SU-DHL-6 (cell line): ENCODE data around the gene ECHS1.

Source experiments
- H2AFZ ChIP-seq: fragments of 200-600 bp; sonication (generic); 2 replicates; pipeline ENCODE4 v1.6.1; 2014; ENCODE audit warnings: low read depth, mild to moderate bottlenecking, moderate library complexity, mixed read lengths, antibody characterized with exemption, low read length; ENCODE audit not compliant: severe bottlenecking
- H3F3A ChIP-seq: fragments of 200-600 bp; shearing (Covaris generic); 2 replicates; pipeline ENCODE4 v1.6.0; 2016; ENCODE audit warnings: antibody characterized with exemption, mild to moderate bottlenecking; ENCODE audit not compliant: insufficient read depth
- H3K27ac ChIP-seq: fragments of 200-600 bp; sonication (generic); 2 replicates; pipeline ENCODE4 v1.5.1; 2016; ENCODE audit warnings: low read depth, mild to moderate bottlenecking, low read length, moderate library complexity, mixed read lengths
- H3K27me3 ChIP-seq: fragments of 200-600 bp; sonication (generic), shearing (Covaris generic); 2 replicates; pipeline ENCODE4 v1.6.0; 2014; ENCODE audit warnings: mild to moderate bottlenecking, low read length
- H3K36me3 ChIP-seq: fragments of 200-600 bp; sonication (generic); 2 replicates; pipeline ENCODE4 v1.6.1; 2014; ENCODE audit warnings: mild to moderate bottlenecking, low read length, mixed read lengths
- H3K4me2 ChIP-seq: fragments of 300-600, 200-600 bp; shearing (Covaris generic), sonication (generic); 2 replicates; pipeline ENCODE4 v1.6.0; 2014; ENCODE audit warnings: low read length, low read depth, mild to moderate bottlenecking; ENCODE audit not compliant: poor library complexity, severe bottlenecking
- H3K4me3 ChIP-seq: fragments of 200-600 bp; sonication (generic); 2 replicates; pipeline ENCODE4 v1.5.1; 2014; ENCODE audit warnings: antibody characterized with exemption, low read length, mild to moderate bottlenecking, mixed read lengths; ENCODE audit not compliant: insufficient read depth, poor library complexity, severe bottlenecking
- H3K79me2 ChIP-seq: fragments of 200-600 bp; sonication (generic); 2 replicates; pipeline ENCODE4 v1.6.1; 2014; ENCODE audit warnings: mild to moderate bottlenecking, low read length, moderate library complexity; ENCODE audit not compliant: insufficient read depth
- H3K9ac ChIP-seq: fragments of 200-600 bp; sonication (generic); 2 replicates; pipeline ENCODE4 v1.7.0; 2014; ENCODE audit warnings: mild to moderate bottlenecking, low read length
- H3K9me2 ChIP-seq: fragments of 200-600 bp; sonication (generic); replicated peaks from 2 replicates; pipeline ENCODE4 v1.6.1; 2014; ENCODE audit warnings: low read length; ENCODE audit not compliant: insufficient read depth
- H3K9me3 ChIP-seq: fragments of 200-600 bp; sonication (generic); 2 replicates; pipeline ENCODE4 v1.6.1; 2014; ENCODE audit warnings: low read length, mixed read lengths; ENCODE audit not compliant: insufficient read depth
- H4K20me1 ChIP-seq: fragments of 200-600 bp; sonication (generic); 2 replicates; pipeline ENCODE4 v1.6.1; 2014; ENCODE audit warnings: low read depth, mild to moderate bottlenecking, antibody characterized with exemption, low read length, moderate library complexity, mixed read lengths
- EZH2phosphoT487 ChIP-seq: fragments of 200-600 bp; sonication (generic), shearing (Covaris generic); conservative IDR thresholded peaks from 2 replicates; pipeline ENCODE4 v1.6.1; 2018; ENCODE audit warnings: mild to moderate bottlenecking, antibody characterized with exemption, low read length, moderate library complexity, mixed read lengths
- TF ChIP-seq, protein P1 (sequence below): fragments of 200-600 bp; sonication (generic); IDR thresholded peaks from one replicate; pipeline ENCODE4 v1.5.1; 2017; ENCODE audit warnings: antibody characterized with exemption, mild to moderate bottlenecking, low read length, moderate library complexity; ENCODE audit not compliant: insufficient read depth, poor library complexity, severe bottlenecking

ECHS1 gene

GRCh38 chr10:133364645-133365431, 8.3 kb downstream of the ECHS1 start:
- no peak overlapping the region for H3K4me2 ChIP-seq

DNA sequence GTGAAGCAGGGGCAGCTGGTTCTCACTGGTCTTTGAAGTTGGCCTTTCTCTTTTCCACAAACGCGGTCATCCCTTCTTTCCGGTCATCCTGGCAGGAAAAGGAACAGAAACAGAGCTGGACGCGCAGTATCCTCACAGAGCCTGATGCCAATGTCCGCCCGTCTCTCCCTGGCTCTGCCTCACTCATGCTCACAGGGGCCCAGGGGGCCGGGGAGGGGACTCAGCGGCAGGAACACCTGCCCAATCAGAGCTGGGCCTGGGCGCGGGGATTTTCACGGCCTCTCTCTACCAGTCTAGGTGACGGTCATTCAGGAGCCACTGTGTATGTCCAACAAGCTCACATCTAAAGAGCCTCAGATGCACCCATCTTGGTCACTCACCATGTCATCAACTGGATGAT, 10.3 kb downstream of the ECHS1 start:
- H2AFZ ChIP-seq, result no peak overlapping the region
- H3K9me3 ChIP-seq, result no peaks in the 10 kb centered on the region
- H3F3A ChIP-seq, result no peaks in the 10 kb centered on the region
- no peak for TF ChIP-seq EZH2phosphoT487
- TF ChIP-seq, protein P1, sequence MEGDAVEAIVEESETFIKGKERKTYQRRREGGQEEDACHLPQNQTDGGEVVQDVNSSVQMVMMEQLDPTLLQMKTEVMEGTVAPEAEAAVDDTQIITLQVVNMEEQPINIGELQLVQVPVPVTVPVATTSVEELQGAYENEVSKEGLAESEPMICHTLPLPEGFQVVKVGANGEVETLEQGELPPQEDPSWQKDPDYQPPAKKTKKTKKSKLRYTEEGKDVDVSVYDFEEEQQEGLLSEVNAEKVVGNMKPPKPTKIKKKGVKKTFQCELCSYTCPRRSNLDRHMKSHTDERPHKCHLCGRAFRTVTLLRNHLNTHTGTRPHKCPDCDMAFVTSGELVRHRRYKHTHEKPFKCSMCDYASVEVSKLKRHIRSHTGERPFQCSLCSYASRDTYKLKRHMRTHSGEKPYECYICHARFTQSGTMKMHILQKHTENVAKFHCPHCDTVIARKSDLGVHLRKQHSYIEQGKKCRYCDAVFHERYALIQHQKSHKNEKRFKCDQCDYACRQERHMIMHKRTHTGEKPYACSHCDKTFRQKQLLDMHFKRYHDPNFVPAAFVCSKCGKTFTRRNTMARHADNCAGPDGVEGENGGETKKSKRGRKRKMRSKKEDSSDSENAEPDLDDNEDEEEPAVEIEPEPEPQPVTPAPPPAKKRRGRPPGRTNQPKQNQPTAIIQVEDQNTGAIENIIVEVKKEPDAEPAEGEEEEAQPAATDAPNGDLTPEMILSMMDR, result no peak
- H3K9ac ChIP-seq, result no peak overlapping the region
- no peaks in the 10 kb centered on the region for H3K79me2 ChIP-seq
- no peaks in the 10 kb centered on the region for H3K27me3 ChIP-seq
- no peaks in the 10 kb centered on the region for H3K36me3 ChIP-seq
- H3K4me2 ChIP-seq, result no peak overlapping the region
- H3K4me3 ChIP-seq, result no peak overlapping the region
- no peaks in the 10 kb centered on the region for H4K20me1 ChIP-seq
- no peak overlapping the region for H3K27ac ChIP-seq
- no peaks in the 10 kb centered on the region for H3K9me2 ChIP-seq

More at GRCh38 chr10:133364645-133365431, 8.3 kb downstream of the ECHS1 start:
- Histone ChIP-seq H3K27me3 (no peaks in the 10 kb centered on the region), H3K36me3 (no peaks in the 10 kb centered on the region), H3K9me3 (no peaks in the 10 kb centered on the region), H3K79me2 (no peaks in the 10 kb centered on the region), H4K20me1 (no peaks in the 10 kb centered on the region), H3K9me2 (no peaks in the 10 kb centered on the region), H2AFZ (no peak overlapping the region), H3K4me3 (no peak overlapping the region), H3K9ac (no peak overlapping the region), H3F3A (no peaks in the 10 kb centered on the region), H3K27ac (no peak overlapping the region)
- TF ChIP-seq, protein P1, result no peak
- no peak for TF ChIP-seq EZH2phosphoT487

DNA sequence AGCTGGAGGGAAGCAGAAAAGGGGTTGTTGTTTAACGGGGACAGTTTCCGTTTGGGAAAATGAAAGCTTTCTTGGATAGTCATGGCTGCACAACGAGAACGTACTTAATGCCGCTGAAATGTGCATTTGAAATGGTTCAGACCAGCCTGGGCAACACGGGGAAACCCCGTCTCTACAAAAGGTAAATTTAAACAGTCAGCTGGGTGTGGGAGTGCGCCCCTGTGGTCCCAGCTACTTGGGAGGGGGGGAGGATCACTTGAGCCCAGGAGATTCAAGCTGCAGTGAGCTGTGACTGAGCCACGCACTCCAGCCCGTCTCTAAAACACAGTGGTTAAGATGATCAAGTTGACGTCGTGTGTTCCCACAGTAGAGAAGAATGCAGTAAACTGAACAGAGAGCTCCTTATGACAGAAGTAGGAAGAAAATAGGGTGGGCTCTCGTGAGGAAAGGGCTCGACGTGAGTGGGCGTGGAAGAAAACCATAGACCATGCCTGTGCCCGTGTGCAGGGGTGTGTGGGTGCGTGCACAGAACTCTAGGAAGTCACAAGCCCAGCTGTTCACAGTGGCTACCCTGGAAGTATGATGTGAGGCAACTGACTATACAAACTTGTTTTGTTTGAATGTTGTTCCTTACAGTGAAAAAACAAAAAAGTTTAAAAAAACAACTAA, 11.2 kb downstream of the ECHS1 start:
- no peaks in the 10 kb centered on the region for H3K9me3 ChIP-seq
- H3K27ac ChIP-seq, result no peak overlapping the region
- H3K4me2 ChIP-seq, result no peak overlapping the region
- H3K36me3 ChIP-seq, result no peaks in the 10 kb centered on the region
- no peak overlapping the region for H2AFZ ChIP-seq
- no peaks in the 10 kb centered on the region for H3K79me2 ChIP-seq
- no peaks in the 10 kb centered on the region for H3K27me3 ChIP-seq
- no peaks in the 10 kb centered on the region for H4K20me1 ChIP-seq
- no peaks in the 10 kb centered on the region for H3F3A ChIP-seq
- no peak overlapping the region for H3K9ac ChIP-seq
- no peaks in the 10 kb centered on the region for H3K9me2 ChIP-seq
- H3K4me3 ChIP-seq, result no peak overlapping the region
- TF ChIP-seq EZH2phosphoT487, result no peak
- TF ChIP-seq, protein P1, result no peak
